MV-4-11 (cell line): ENCODE results near the gene BNIP2.
A peak's percentile ranks its signal among the peaks of the same experiment; 100 is the strongest.

Source experiments
- DNase-seq: peaks from one replicate; lab custom pipeline; 2025; lab: John Stamatoyannopoulos, UW

Gene BNIP2, protein sequence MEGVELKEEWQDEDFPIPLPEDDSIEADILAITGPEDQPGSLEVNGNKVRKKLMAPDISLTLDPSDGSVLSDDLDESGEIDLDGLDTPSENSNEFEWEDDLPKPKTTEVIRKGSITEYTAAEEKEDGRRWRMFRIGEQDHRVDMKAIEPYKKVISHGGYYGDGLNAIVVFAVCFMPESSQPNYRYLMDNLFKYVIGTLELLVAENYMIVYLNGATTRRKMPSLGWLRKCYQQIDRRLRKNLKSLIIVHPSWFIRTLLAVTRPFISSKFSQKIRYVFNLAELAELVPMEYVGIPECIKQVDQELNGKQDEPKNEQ

GRCh38 chr15:59688782-59689625 lies at the start of gene BNIP2:
Gene BNIP2 (minus strand): TSS chr15:59689320. CDS start chr15:59682457, 6,863 bp downstream.
- peak; percentile 96 for DNase-seq

- no peak for DNase-seq
Observed at GRCh38 chr15:59738676-59739075, 49.6 kb upstream of the BNIP2 start.

- no peak for DNase-seq
Observed at GRCh38 chr15:59736181-59736580, 47.1 kb upstream of the BNIP2 start.

DNA sequence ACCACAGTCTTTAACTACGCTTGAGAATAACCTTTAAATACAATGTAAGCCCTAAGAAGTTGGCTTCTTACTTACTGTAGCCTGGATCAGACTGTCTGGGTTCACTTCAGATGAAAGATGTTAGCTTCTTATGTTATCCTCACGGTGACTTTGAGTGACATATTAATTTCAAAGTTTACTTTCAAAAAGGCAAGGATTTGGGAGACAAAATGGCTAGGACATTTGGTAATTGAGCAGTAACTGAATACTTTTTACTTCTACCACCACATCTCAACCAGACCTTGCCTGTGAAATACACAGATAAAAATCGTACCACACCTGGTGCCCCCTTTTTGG lies 36.0 kb upstream of the BNIP2 start:
- DNase-seq: no peak

- no peak for DNase-seq
Observed at GRCh38 chr15:59723687-59724346, 34.7 kb upstream of the BNIP2 start.

GRCh38 chr15:59722476-59722875 lies 33.4 kb upstream of the BNIP2 start:
- DNase-seq: no peak

DNA sequence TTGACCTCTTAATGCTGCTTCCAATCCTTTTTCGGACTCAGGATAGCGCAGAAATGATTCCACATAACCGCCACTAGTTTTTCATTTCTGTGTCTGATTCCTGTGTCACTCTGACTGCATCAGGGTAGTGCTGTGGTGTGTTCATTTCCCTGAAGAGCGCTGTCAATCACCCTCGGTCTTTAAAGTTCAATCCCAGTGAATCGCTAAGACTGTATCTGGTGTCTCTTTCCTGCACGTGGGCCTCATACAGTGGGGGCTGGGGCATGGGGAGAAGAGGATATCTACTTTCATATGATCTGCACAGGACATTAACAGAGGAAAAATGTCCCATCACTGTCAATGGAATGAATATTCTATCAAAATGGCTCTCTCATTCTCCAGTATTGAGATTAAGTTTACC lies 32.9 kb upstream of the BNIP2 start:
- no peak for DNase-seq

DNA sequence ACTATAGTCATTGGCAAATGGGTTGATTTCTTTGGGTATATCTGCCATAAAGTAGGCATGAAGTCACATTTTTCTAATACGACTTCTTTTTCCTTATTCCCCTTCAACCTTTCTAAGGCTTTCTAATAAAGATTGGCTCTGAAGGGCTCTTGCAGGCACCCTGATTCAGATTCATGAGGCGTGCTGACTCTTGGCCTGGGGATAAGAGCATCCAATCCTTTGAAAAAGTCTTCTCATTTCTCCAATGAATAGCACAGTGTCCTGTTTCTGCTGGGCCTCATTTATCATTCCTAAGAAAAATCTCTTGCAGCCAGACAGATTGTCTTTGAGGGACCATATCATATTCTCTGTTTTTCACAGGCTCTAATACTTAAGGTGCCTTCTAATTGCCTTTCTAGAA lies 32.3 kb upstream of the BNIP2 start:
- DNase-seq: no peak

GRCh38 chr15:59713177-59713576 lies 24.1 kb upstream of the BNIP2 start:
- no peak for DNase-seq

DNA sequence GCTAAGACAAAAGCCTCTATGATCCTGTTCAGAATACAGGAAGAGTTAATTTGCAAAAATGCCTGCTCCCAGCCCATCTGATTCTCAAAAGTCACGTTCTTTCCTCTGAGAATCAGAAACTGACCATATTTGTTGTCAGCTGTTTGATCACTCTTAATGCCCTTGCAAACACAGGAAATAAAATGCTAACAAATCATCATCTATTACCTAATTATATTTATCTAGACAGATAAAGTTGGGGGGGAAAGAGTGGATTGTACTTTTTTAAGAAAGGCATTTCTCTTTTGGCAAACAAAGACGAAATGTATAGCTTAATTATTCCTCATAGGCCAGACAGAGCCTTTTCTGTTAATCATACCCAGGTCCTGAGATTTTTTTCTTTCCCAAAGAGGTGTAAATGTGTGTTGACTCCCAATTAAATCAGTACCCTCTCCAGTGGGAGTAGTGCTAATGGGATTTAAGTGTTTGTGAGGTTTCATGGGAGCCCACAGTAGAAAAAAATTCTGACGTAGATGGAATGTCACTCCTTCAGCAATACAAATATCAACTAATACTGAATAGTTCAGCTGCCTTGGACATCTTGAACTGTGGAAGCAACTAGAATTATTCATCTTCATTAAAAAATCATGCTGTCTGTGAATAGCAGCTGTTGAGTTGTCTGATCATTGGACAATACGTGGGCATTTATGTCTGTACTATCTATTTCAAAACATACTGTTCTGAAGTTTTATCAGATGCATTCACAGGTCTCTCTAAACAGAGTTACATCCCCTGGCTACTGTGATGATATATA lies 22.5 kb upstream of the BNIP2 start:
- DNase-seq: no peak

DNA sequence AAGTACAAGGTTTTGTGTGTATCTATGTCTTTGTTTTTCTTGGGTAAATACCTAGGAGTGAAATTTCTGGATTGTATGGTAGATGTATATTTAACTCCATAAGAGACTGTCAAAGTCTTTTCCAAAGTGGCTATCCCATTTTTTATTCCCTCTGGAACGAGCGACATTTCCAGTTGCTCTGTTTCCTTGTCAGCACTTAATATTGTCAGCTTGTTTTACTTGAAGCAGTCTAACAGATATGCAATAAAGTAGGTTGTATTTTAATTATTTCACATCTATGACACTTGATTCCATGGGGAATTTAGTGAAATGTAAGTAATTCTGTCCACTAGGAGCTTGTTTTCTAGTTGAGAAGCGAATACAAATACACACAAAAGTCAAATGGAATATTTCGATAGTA lies 18.5 kb upstream of the BNIP2 start:
- no peak for DNase-seq

DNA sequence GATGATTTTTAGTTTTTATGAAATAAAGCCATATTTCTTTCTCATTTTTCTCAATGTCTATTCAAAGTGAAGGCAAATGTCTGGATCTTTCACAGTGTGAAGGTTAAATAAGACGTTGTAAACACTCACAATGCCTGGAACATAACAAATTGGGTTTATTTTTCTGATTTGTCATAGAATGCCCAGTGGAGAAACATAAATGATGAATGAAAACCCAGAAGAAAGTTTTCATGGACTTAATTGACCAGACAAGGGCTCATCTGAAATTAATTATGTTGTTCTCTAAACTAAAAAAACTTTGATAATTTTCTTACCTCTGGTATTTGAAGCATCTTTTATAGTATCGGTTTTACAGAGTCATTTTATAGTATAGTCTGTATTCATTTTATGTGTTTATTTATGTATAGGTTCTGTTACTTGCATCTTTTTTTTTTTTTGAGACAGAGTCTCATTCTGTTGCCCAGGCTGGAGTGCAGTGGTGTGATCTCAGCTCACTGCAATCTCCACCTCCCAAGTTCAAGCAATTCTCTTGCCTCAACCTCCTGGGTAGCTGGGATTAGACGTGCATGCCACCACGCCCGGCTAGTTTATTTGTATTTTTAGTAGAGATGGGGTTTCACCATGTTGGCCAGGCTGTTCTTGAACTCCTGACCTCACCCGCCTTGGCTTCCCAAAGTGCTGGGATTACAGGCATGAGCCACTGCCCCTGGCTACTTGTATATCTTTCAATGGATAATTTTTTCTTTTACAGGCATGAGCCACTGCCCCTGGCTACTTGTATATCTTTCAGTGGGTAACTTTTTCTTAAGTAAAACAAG lies 15.1 kb upstream of the BNIP2 start:
- DNase-seq: no peak

DNA sequence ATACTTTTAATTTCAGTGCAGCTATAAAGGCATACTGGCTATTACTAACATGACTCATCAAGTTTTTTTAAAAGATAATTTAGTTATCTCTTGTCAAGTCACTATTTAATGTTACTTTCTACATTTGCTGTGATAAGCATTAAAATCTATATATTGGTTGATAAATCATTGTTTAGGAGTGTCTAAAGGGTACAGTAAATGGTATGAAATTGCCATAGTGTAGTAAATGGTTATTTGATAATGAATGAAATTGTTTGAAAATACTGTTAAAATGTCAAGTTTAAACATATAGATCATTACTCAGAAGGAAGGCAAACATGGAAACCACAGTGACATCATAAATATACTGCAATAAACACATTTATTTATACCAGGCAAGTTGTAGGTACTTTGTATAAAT lies 13.2 kb upstream of the BNIP2 start:
- DNase-seq: no peak

DNA sequence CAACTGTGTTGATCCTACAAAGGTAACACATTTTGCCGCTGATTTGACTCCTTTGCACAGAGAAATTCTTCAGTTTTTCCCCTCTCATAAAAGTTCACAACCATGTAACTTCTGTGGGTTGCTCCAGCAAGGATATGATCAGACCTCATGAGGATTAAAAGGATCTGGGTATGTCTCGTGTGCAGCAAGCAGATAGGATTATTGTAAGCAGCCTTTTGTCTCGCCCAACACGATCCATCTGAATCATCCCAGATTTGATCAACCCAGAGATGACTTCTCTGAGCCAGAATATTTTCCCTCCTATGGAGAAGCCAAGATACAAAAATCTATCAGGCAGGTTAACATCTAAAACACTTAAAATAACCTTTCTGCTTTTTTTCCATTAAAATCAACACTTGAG lies 12.8 kb upstream of the BNIP2 start:
- no peak for DNase-seq

- no peak for DNase-seq
Observed at GRCh38 chr15:59699810-59700431, 10.8 kb upstream of the BNIP2 start.

DNA sequence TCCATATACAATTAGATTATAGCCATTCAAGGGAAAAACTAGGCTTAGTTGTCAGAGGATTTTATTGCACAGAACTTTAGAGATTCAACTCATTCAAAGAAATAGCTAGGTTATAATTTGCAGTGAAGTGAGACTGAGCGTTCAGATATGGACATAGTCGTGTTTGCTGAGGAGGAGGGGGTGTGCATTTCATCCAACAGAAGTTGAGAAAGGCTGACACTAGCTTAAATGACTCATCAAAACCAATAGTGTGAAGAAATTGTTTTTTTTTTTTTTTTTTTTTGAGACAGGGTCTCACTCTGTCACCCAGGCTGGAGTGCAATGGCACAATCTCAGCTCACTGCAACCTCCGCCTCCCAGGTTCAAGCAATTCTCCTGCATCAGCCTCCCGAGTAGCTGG lies 8.9 kb upstream of the BNIP2 start:
- peak; percentile 26 for DNase-seq

- DNase-seq: no peak
Observed at GRCh38 chr15:59696332-59696731, 7.2 kb upstream of the BNIP2 start.

- DNase-seq: no peak
Observed at GRCh38 chr15:59694779-59695178, 5.7 kb upstream of the BNIP2 start.

GRCh38 chr15:59691194-59691805 lies 2.2 kb upstream of the BNIP2 start:
- peak; percentile 66 for DNase-seq

GRCh38 chr15:59689626-59690236 lies 611 bp upstream of the BNIP2 start:
- peak; percentile 77 for DNase-seq
